ENCODE measurements around the gene PKNOX2.
A peak's percentile ranks its signal among the peaks of the same experiment; 100 is the strongest.

PKNOX2 gene

DNA sequence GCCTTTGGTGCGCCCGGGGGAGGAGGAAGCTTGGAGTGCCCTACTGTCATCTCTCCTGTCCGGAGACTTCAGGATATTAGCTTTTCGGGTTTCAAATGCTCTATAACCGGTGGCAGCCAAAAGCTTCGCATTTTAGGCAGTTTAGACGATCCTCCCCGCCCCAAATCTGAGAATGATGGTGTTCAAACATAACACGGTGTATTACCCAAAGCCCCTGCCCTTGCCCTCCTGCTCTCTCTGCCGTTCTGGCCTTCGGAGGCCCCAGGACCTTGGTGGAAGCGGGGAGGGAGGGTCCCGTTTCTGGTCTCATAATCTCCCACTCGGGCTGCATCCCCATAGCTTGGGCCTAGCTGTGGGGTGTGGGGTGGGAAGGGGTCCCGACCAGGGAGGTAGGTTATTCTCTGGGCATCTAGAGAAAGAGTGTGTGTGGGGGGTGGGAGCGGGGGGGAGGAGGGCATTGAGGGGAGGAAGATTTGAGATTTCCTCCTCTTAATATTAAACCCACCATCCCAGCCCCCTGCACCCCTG is 2.3 kb downstream of the PKNOX2 start:
- no peaks in the 10 kb centered on the region for H3K9me3 ChIP-seq (ENCODE audit: insufficient read depth, low read depth, low read length)
- H3K27ac ChIP-seq (ENCODE audit: low read depth, low read length): no peak overlapping the region
- peaks cover 66% of the 10 kb centered on the region for H3K27me3 ChIP-seq (ENCODE audit: insufficient read depth, low read length)
- H3K4me3 ChIP-seq (ENCODE audit: low read length): peak overlapping the region; percentile 63
- WGBS: under 1% methylated on average over 15 of the region's 16 CpGs
- H3K4me1 ChIP-seq (ENCODE audit: insufficient read depth, low read length): peaks cover 67% of the 10 kb centered on the region
- H3K9ac ChIP-seq (ENCODE audit: low read depth, low read length): peak overlapping the region; percentile 38; the same call in 1 of the 2 replicates
- no peaks in the 10 kb centered on the region for H3K36me3 ChIP-seq (ENCODE audit: insufficient read depth, low read length)

DNA sequence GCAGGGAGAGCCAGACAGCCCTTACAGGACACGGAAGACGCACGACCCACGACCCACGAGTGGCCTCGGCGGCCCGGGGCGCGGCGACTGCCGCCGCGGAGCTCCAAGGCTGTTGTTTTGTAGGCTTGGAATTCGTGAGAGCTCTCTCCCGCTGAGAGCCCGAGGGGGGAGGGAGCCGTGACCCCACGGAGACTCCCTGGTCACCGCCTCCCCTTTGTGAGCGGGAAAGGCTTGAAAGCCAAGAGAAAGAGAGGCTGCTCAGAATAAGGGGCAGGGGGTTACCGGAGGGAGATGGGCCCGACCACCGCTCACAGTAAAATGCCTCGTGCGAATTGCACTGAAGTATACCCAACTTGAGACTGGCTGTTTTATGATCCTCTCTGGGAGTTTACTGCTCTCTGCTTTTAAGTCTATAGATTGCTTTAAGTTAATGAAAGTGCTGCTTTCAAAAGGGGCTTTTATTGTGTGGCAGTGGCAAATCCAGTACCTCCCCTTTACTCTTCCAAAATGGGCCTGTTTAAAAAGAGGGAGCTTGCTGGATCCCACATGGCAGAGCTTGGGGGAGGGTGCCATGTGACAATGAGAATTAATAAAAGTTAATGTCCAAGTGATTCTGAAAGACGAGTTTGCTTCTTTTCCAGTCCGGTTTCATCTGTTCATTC is 2.9 kb downstream of the PKNOX2 start:
- 2% methylated on average over 28 of the region's 28 CpGs for WGBS
- Histone ChIP-seq H3K9ac (ENCODE audit: low read depth, low read length) (peak overlapping the region; percentile 21; the same call in 1 of the 2 replicates), H3K27me3 (ENCODE audit: insufficient read depth, low read length) (peaks cover 72% of the 10 kb centered on the region), H3K9me3 (ENCODE audit: insufficient read depth, low read depth, low read length) (no peaks in the 10 kb centered on the region), H3K36me3 (ENCODE audit: insufficient read depth, low read length) (no peaks in the 10 kb centered on the region), H3K27ac (ENCODE audit: low read depth, low read length) (no peak overlapping the region), H3K4me1 (ENCODE audit: insufficient read depth, low read length) (peaks cover 64% of the 10 kb centered on the region), H3K4me3 (ENCODE audit: low read length) (peak overlapping the region; percentile 63)

DNA sequence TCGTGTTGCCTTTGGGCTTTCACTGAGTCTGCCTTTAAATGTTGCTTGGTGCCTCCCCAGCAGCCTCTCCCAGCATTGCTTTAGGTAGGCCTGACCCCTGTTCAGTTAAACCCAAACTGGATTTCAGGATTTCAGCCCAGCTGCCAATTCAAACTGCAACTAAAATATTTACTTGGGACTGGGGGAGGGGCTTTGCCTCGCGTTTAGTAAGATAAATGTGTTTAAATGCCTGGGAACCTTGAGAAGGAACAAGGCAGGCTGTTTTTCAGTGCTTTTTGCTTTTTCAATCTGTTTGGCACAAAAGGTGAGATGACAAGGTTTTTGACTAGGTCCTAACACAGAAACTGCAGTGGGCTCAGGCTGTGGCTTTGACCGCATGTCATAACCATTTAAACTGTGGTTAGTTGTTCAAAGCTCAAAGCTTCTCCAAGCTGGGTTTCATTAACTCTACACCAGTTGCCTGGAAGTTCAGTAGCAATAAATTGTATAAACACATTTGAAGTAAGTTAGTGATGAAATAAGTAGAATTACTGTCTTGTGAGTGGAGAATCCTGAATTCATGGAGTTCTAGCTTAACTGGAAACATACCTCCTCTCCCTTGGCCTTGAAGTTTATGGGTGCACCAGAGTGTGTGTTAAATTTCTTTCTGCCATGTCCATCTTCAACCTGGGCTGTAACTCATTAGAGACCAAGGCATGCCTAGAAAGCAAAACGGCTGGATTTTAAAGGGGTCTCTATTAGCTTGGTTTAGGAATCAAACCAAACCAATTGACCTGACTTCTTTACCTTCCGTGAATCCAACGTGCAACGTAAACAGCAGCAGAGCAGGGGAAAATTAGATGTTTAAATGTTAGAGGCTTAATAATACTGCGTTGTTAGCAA is 3.6 kb downstream of the PKNOX2 start:
- H3K9ac ChIP-seq (ENCODE audit: low read depth, low read length): no peak overlapping the region
- H3K4me3 ChIP-seq (ENCODE audit: low read length): peak overlapping the region; percentile 63
- peaks cover 75% of the 10 kb centered on the region for H3K27me3 ChIP-seq (ENCODE audit: insufficient read depth, low read length)
- 40% methylated on average over 6 of the region's 9 CpGs for WGBS
- no peaks in the 10 kb centered on the region for H3K9me3 ChIP-seq (ENCODE audit: insufficient read depth, low read depth, low read length)
- no peak overlapping the region for H3K27ac ChIP-seq (ENCODE audit: low read depth, low read length)
- H3K36me3 ChIP-seq (ENCODE audit: insufficient read depth, low read length): no peaks in the 10 kb centered on the region
- H3K4me1 ChIP-seq (ENCODE audit: insufficient read depth, low read length): peaks cover 56% of the 10 kb centered on the region

DNA sequence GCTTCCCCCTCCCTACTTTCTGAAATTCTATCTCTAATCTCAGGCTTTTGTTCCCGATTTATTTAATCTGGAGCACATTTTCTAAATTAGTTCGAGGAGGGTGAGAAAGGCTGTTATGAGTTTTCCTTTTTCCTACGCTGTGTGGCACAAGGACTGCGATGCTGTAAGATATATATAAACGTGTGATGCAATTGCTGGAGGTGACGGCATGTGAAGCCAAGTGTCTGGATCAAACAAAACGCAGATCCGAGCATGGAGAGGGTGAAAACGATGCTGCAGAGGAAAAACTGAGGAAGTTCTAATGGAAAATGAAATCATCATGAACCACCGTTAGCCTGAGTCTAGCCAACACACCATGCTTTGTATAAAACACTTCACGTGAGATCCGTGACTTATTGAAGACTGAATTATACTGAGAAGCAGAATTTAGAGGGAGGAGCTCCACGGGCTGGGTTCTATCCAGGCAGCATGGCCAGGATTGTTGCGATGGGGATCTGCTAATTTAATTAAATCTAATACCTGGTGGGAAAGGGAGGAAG is 4.4 kb downstream of the PKNOX2 start:
- H3K36me3 ChIP-seq (ENCODE audit: insufficient read depth, low read length): no peaks in the 10 kb centered on the region
- no peak overlapping the region for H3K27ac ChIP-seq (ENCODE audit: low read depth, low read length)
- H3K27me3 ChIP-seq (ENCODE audit: insufficient read depth, low read length): peaks cover 75% of the 10 kb centered on the region
- WGBS: 70% methylated on average over 14 of the region's 14 CpGs
- no peak overlapping the region for H3K9ac ChIP-seq (ENCODE audit: low read depth, low read length)
- no peaks in the 10 kb centered on the region for H3K9me3 ChIP-seq (ENCODE audit: insufficient read depth, low read depth, low read length)
- no peak overlapping the region for H3K4me3 ChIP-seq (ENCODE audit: low read length)
- H3K4me1 ChIP-seq (ENCODE audit: insufficient read depth, low read length): peaks cover 48% of the 10 kb centered on the region

DNA sequence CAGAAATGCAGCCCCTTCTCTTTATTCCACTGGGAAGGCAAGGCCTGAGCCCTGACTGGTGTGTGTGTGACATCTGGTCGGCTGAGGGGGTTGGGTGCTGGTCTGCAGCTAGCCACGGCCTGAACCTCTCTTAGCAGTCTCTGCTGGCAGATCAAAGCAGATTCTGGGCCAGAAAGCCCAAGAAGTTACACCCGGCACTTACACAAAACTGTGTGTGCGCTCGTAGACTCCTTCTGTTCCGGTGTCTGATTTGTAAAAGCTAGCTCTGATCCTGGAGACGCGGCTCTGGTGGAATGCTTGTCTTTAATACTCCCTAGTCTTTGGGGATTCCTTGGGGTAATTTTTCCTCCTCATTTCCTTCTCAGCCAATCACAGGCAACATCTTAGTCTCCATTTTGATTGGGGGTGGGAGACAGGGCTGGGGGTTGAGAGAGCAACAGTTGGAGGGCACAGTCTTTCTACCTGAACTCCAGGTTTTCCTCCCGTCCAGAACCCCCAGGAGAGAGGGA is 5.5 kb downstream of the PKNOX2 start:
- H3K4me3 ChIP-seq (ENCODE audit: low read length): peak overlapping the region; percentile 6; the same call in 1 of the 2 replicates
- H3K9ac ChIP-seq (ENCODE audit: low read depth, low read length): no peak overlapping the region
- H3K4me1 ChIP-seq (ENCODE audit: insufficient read depth, low read length): peaks cover 47% of the 10 kb centered on the region
- WGBS: 58% methylated on average over 9 of the region's 9 CpGs
- H3K36me3 ChIP-seq (ENCODE audit: insufficient read depth, low read length): no peaks in the 10 kb centered on the region
- H3K9me3 ChIP-seq (ENCODE audit: insufficient read depth, low read depth, low read length): no peaks in the 10 kb centered on the region
- H3K27ac ChIP-seq (ENCODE audit: low read depth, low read length): peak overlapping the region; percentile 44; the same call in 1 of the 2 replicates
- peaks cover 75% of the 10 kb centered on the region for H3K27me3 ChIP-seq (ENCODE audit: insufficient read depth, low read length)

GRCh38 chr11:125170510-125171031 is 6.0 kb downstream of the PKNOX2 start:
- Histone ChIP-seq H3K27ac (ENCODE audit: low read depth, low read length) (peak overlapping the region; percentile 44; the same call in 1 of the 2 replicates), H3K9ac (ENCODE audit: low read depth, low read length) (no peak overlapping the region)

DNA sequence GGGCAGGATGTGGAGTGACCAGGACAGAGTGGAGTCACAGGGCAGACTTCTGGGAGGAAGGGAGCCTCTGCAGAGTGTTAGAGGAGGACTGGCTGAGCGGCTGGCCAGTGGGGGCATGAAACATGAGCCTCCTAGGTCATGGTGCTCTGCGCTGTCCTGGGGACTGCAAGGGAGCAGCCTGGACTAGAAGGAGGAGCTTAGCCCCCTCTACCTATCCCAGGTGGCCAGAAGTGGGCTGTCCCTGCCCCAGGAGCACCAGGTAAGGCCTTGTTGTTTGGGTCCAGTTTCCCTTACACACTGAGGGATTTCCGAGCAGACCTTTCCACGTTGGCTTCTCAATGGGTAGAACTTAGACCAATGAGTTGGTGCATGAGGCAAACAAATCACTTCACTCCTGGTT is 7.4 kb downstream of the PKNOX2 start:
- Histone ChIP-seq H3K36me3 (ENCODE audit: insufficient read depth, low read length) (no peaks in the 10 kb centered on the region), H3K4me1 (ENCODE audit: insufficient read depth, low read length) (peaks cover 47% of the 10 kb centered on the region), H3K4me3 (ENCODE audit: low read length) (no peak overlapping the region), H3K27ac (ENCODE audit: low read depth, low read length) (no peak overlapping the region), H3K9me3 (ENCODE audit: insufficient read depth, low read depth, low read length) (no peaks in the 10 kb centered on the region), H3K27me3 (ENCODE audit: insufficient read depth, low read length) (peaks cover 62% of the 10 kb centered on the region), H3K9ac (ENCODE audit: low read depth, low read length) (no peak overlapping the region)
- WGBS: 82% methylated on average over 4 of the region's 4 CpGs

More at GRCh38 chr11:125170510-125171031, 6.0 kb downstream of the PKNOX2 start:
- no peaks in the 10 kb centered on the region for H3K36me3 ChIP-seq (ENCODE audit: insufficient read depth, low read length)
- H3K9me3 ChIP-seq (ENCODE audit: insufficient read depth, low read depth, low read length): no peaks in the 10 kb centered on the region
- peak overlapping the region; percentile 6; the same call in 1 of the 2 replicates for H3K4me3 ChIP-seq (ENCODE audit: low read length)
- H3K27me3 ChIP-seq (ENCODE audit: insufficient read depth, low read length): peaks cover 70% of the 10 kb centered on the region
- WGBS: 20% methylated on average over 11 of the region's 12 CpGs
- H3K4me1 ChIP-seq (ENCODE audit: insufficient read depth, low read length): peaks cover 47% of the 10 kb centered on the region

GRCh38 chr11:125173027-125173426 is 8.5 kb downstream of the PKNOX2 start:
- peaks cover 56% of the 10 kb centered on the region for H3K27me3 ChIP-seq (ENCODE audit: insufficient read depth, low read length)
- no peaks in the 10 kb centered on the region for H3K9me3 ChIP-seq (ENCODE audit: insufficient read depth, low read depth, low read length)
- H3K36me3 ChIP-seq (ENCODE audit: insufficient read depth, low read length): no peaks in the 10 kb centered on the region
- peaks cover 46% of the 10 kb centered on the region for H3K4me1 ChIP-seq (ENCODE audit: insufficient read depth, low read length)
- H3K4me3 ChIP-seq (ENCODE audit: low read length): no peak overlapping the region
- no peak overlapping the region for H3K27ac ChIP-seq (ENCODE audit: low read depth, low read length)
- WGBS: no CpG with 5 or more reads among the region's 1 CpG
- H3K9ac ChIP-seq (ENCODE audit: low read depth, low read length): no peak overlapping the region

- no peaks in the 10 kb centered on the region for H3K36me3 ChIP-seq (ENCODE audit: insufficient read depth, low read length)
- no peak overlapping the region for H3K4me3 ChIP-seq (ENCODE audit: low read length)
- H3K4me1 ChIP-seq (ENCODE audit: insufficient read depth, low read length): peaks cover 40% of the 10 kb centered on the region
- no peak overlapping the region for H3K9ac ChIP-seq (ENCODE audit: low read depth, low read length)
- WGBS: 83% methylated on average over 8 of the region's 8 CpGs
- no peaks in the 10 kb centered on the region for H3K9me3 ChIP-seq (ENCODE audit: insufficient read depth, low read depth, low read length)
- no peak overlapping the region for H3K27ac ChIP-seq (ENCODE audit: low read depth, low read length)
- peaks cover 51% of the 10 kb centered on the region for H3K27me3 ChIP-seq (ENCODE audit: insufficient read depth, low read length)
These were observed 9.0 kb downstream of the PKNOX2 start for GRCh38 chr11:125173556-125173955.

DNA sequence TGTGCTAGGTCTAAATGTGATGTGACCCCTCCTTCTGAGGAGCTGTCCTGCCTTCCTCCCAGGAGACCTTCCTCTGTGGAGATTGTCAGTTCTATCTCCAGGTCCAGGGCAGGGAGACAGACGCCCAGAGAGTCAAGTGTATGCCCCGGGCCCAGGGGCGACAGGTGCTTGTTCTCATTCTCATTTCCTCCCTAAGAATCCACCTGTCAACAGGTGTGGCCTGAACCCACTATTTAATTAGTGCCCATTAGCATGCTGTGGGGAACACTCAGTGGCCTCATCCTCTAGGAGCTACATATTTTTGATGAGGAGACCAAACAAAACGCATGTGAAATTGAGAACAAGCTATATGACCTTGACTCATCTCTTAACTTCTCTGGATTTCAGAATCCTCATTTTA is 9.5 kb downstream of the PKNOX2 start:
- Histone ChIP-seq H3K4me3 (ENCODE audit: low read length) (no peak overlapping the region), H3K36me3 (ENCODE audit: insufficient read depth, low read length) (no peaks in the 10 kb centered on the region), H3K4me1 (ENCODE audit: insufficient read depth, low read length) (peaks cover 35% of the 10 kb centered on the region), H3K9ac (ENCODE audit: low read depth, low read length) (no peak overlapping the region), H3K9me3 (ENCODE audit: insufficient read depth, low read depth, low read length) (no peaks in the 10 kb centered on the region), H3K27me3 (ENCODE audit: insufficient read depth, low read length) (peaks cover 46% of the 10 kb centered on the region), H3K27ac (ENCODE audit: low read depth, low read length) (no peak overlapping the region)
- 91% methylated on average over 4 of the region's 4 CpGs for WGBS
